Transverse colon (tissue), 3 donors: ENCODE results near the gene OR5D13.

Experiments used
- EP300 ChIP-seq: sonication (generic); formaldehyde crosslinking; IDR thresholded peaks from one replicate; pipeline ENCODE4 v1.6.1; 2017; ENCODE audit warnings: antibody characterized with exemption, low read depth
- POLR2A ChIP-seq: fragments of 450-650 bp; IDR thresholded peaks from one replicate; pipeline ENCODE4 v1.6.1; 2016; ENCODE audit warnings: antibody characterized with exemption, mild to moderate bottlenecking, moderate library complexity
- TF ChIP-seq, protein P1 (sequence below), 5 experiments: fragments of 200-600 bp in 3 of 5; fragments of 450-650 bp in 2 of 5; sonication (generic) in 3 of 5; IDR thresholded peaks; 1 replicate in 2 of 5; 2 replicates in 3 of 5; pipeline ENCODE4 v1.5.1; 2016 to 2017; ENCODE audit warnings: antibody characterized with exemption in 5 of 5, inconsistent platforms in 3 of 5, mild to moderate bottlenecking in 2 of 5, moderate library complexity in 1 of 5

DNA sequence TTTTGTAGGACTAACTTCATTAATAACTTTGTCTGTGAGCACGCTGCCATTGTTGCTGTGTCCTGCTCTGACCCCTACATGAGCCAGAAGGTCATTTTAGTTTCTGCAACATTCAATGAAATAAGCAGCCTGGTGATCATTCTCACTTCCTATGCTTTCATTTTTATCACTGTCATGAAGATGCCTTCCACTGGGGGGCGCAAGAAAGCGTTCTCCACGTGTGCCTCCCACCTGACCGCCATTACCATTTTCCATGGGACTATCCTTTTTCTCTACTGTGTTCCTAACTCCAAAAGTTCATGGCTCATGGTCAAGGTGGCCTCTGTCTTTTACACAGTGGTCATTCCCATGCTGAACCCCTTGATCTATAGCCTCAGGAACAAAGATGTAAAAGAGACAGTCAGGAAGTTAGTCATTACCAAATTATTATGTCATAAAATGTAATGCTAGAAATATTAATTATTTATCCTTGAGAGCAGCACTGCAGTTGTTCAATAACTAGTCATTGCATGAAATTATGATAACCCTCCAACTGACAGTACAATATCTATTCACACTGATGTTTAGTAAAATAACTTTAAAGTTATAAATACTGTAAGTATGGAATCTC is 46.4 kb upstream of the OR5D13 start:
- TF ChIP-seq, protein P1, sequence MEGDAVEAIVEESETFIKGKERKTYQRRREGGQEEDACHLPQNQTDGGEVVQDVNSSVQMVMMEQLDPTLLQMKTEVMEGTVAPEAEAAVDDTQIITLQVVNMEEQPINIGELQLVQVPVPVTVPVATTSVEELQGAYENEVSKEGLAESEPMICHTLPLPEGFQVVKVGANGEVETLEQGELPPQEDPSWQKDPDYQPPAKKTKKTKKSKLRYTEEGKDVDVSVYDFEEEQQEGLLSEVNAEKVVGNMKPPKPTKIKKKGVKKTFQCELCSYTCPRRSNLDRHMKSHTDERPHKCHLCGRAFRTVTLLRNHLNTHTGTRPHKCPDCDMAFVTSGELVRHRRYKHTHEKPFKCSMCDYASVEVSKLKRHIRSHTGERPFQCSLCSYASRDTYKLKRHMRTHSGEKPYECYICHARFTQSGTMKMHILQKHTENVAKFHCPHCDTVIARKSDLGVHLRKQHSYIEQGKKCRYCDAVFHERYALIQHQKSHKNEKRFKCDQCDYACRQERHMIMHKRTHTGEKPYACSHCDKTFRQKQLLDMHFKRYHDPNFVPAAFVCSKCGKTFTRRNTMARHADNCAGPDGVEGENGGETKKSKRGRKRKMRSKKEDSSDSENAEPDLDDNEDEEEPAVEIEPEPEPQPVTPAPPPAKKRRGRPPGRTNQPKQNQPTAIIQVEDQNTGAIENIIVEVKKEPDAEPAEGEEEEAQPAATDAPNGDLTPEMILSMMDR (IDR thresholded peaks at IDR 0.05) = no peak
- TF ChIP-seq POLR2A (no peak), EP300 (no peak)
